Upper lobe of left lung (tissue), 4 donors: Measurements from ENCODE around the gene RASD1.

Experiments
- POLR2AphosphoS5 ChIP-seq, 2 donors: sonication (generic); formaldehyde crosslinking; IDR thresholded peaks; one replicate each; pipeline ENCODE4 v1.5.1; 2017; ENCODE audit warnings: antibody characterized with exemption in 2 of 2
- TF ChIP-seq, protein P1 (sequence below), 6 experiments: fragments of 450-650 bp in 4 of 6; fragments of 200-600 bp in 2 of 6; sonication (generic) in 2 of 6; IDR thresholded peaks; one replicate each; pipeline ENCODE4 v1.5.1; 2016 to 2019; ENCODE audit warnings: antibody characterized with exemption in 6 of 6

GRCh38 chr17:17493986-17494466 is 2.2 kb downstream of the RASD1 start:
- TF ChIP-seq POLR2AphosphoS5 (IDR thresholded peaks at IDR 0.05): no peak
- TF ChIP-seq, protein P1, sequence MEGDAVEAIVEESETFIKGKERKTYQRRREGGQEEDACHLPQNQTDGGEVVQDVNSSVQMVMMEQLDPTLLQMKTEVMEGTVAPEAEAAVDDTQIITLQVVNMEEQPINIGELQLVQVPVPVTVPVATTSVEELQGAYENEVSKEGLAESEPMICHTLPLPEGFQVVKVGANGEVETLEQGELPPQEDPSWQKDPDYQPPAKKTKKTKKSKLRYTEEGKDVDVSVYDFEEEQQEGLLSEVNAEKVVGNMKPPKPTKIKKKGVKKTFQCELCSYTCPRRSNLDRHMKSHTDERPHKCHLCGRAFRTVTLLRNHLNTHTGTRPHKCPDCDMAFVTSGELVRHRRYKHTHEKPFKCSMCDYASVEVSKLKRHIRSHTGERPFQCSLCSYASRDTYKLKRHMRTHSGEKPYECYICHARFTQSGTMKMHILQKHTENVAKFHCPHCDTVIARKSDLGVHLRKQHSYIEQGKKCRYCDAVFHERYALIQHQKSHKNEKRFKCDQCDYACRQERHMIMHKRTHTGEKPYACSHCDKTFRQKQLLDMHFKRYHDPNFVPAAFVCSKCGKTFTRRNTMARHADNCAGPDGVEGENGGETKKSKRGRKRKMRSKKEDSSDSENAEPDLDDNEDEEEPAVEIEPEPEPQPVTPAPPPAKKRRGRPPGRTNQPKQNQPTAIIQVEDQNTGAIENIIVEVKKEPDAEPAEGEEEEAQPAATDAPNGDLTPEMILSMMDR (IDR thresholded peaks at IDR 0.05): no peak
